ENCODE data around the gene HORMAD2. TPM values are rescaled to one million over a fixed set of nuclear protein-coding genes. Genes with fewer than 3 reads are reported as not detected.
A peak's percentile ranks its signal among the peaks of the same experiment; 100 is the strongest.

HORMAD2 gene
- total RNA-seq, 1 experiment from 2014 or later: not detected

GRCh38 chr22:30205281-30206115, 125.2 kb downstream of the HORMAD2 start:
- H3K9ac ChIP-seq (ENCODE audit: low read length): peak overlapping the region; percentile 97
- intact Hi-C loops (cut with micrococcal nuclease): loop anchor here (1.0 to 5.0 kb wide), 2 partner anchors 9 to 93 kb away; no protein-coding TSS in a partner anchor
- POLR2A ChIA-PET (ENCODE audit: unreplicated experiment): interaction anchor here (0.7 to 1.0 kb wide), 2 partner anchors 9 to 48 kb away, joined by 4 read pairs; no protein-coding TSS in a partner anchor
- BruUV-seq (replicated peaks): TSS peak; percentile 30
- peaks cover 20% of the 10 kb centered on the region; the same call in 1 of the 2 replicates for H3K79me2 ChIP-seq (ENCODE audit: low read length)
- H3K36me3 ChIP-seq (ENCODE audit: low read depth, low read length): no peaks in the 10 kb centered on the region
- no peak overlapping the region for H2AFZ ChIP-seq (ENCODE audit: low read length)
- peak; percentile 23 for ATAC-seq
- DNase-seq: peak; percentile 91
- H3K27me3 ChIP-seq (ENCODE audit: low read length): no peaks in the 10 kb centered on the region
- no peaks in the 10 kb centered on the region for H3K9me2 ChIP-seq (replicated peaks; ENCODE audit: low read length)
- no peaks in the 10 kb centered on the region for H4K20me1 ChIP-seq (ENCODE audit: low read length)
- H3K27ac ChIP-seq (ENCODE audit: low read length): peak overlapping the region; percentile 100
- H3F3A ChIP-seq (ENCODE audit: low read length, unreplicated experiment): peaks cover 28% of the 10 kb centered on the region
- peak overlapping the region; percentile 31; the same call in 1 of the 2 replicates for H3K4me2 ChIP-seq (ENCODE audit: low read length)
- CTCF ChIA-PET: no interaction called here
- TF ChIP-seq EZH2 (IDR thresholded peaks at IDR 0.05; ENCODE audit: low read length, unreplicated experiment): no peak
- TF ChIP-seq EZH2phosphoT487 (IDR thresholded peaks at IDR 0.05; ENCODE audit: borderline replicate concordance, low read length): no peak
- no peak for TF ChIP-seq CTCF (conservative IDR thresholded peaks at IDR 0.05; ENCODE audit: low read depth, low read length)
- H3K4me3 ChIP-seq (ENCODE audit: low read length): no peak overlapping the region
- peaks cover 79% of the 10 kb centered on the region for H3K4me1 ChIP-seq (ENCODE audit: insufficient read depth, low read length)
- H3K9me3 ChIP-seq (ENCODE audit: low read length): peaks cover 3% of the 10 kb centered on the region; the same call in 1 of the 2 replicates

- peak overlapping the region; percentile 100 for H3K27ac ChIP-seq (ENCODE audit: low read length)
- intact Hi-C loops (cut with micrococcal nuclease): loop anchor here (5.0 kb wide), 1 partner anchor 95 kb away; no protein-coding TSS in a partner anchor
Observed at GRCh38 chr22:30206944-30207343, 126.7 kb downstream of the HORMAD2 start.

More at GRCh38 chr22:30206944-30207343, 126.7 kb downstream of the HORMAD2 start:
- POLR2A ChIA-PET (ENCODE audit: unreplicated experiment): interaction anchor here (0.7 to 1.5 kb wide), 2 partner anchors 11 to 47 kb away, joined by 5 to 9 read pairs; no protein-coding TSS in a partner anchor
- CTCF ChIA-PET: interaction anchor here (0.6 to 0.7 kb wide), 3 partner anchors 13 to 99 kb away, joined by 3 to 6 read pairs (median 3); no protein-coding TSS in a partner anchor
- no peaks in the 10 kb centered on the region for H4K20me1 ChIP-seq (ENCODE audit: low read length)
- no peaks in the 10 kb centered on the region for H3K9me2 ChIP-seq (replicated peaks; ENCODE audit: low read length)
- peak overlapping the region; percentile 97 for H3K9ac ChIP-seq (ENCODE audit: low read length)
- peaks cover 36% of the 10 kb centered on the region for H3F3A ChIP-seq (ENCODE audit: low read length, unreplicated experiment)
- no peaks in the 10 kb centered on the region for H3K36me3 ChIP-seq (ENCODE audit: low read depth, low read length)
- no peak overlapping the region for H3K4me3 ChIP-seq (ENCODE audit: low read length)
- TF ChIP-seq CTCF (conservative IDR thresholded peaks at IDR 0.05; ENCODE audit: low read depth, low read length) (no peak), EZH2 (IDR thresholded peaks at IDR 0.05; ENCODE audit: low read length, unreplicated experiment) (no peak), EZH2phosphoT487 (IDR thresholded peaks at IDR 0.05; ENCODE audit: borderline replicate concordance, low read length) (no peak)
- H3K4me1 ChIP-seq (ENCODE audit: insufficient read depth, low read length): peaks cover 89% of the 10 kb centered on the region
- BruUV-seq (replicated peaks): no TSS peak
- DNase-seq (peak; percentile 97), ATAC-seq (peak; percentile 48)
- no peak overlapping the region for H2AFZ ChIP-seq (ENCODE audit: low read length)
- H3K9me3 ChIP-seq (ENCODE audit: low read length): peaks cover 2% of the 10 kb centered on the region; the same call in 1 of the 2 replicates
- H3K79me2 ChIP-seq (ENCODE audit: low read length): peaks cover 20% of the 10 kb centered on the region; the same call in 1 of the 2 replicates
- H3K27me3 ChIP-seq (ENCODE audit: low read length): no peaks in the 10 kb centered on the region
- H3K4me2 ChIP-seq (ENCODE audit: low read length): no peak overlapping the region

Measured in PC-3 (cell line).